ENCODE data around the gene METTL27. TPM values are rescaled to one million over a fixed set of nuclear protein-coding genes. Genes with fewer than 3 reads are reported as not detected.
"Not testable (repeated sequence)": the region's sequence is repeated elsewhere in the genome, so short reads cannot be mapped to it uniquely, and the experiment has no call there.

Gene METTL27
- total RNA-seq, 4 donors from 2014 or later, result 2.6 to 29.5 (median 5.1) TPM

DNA sequence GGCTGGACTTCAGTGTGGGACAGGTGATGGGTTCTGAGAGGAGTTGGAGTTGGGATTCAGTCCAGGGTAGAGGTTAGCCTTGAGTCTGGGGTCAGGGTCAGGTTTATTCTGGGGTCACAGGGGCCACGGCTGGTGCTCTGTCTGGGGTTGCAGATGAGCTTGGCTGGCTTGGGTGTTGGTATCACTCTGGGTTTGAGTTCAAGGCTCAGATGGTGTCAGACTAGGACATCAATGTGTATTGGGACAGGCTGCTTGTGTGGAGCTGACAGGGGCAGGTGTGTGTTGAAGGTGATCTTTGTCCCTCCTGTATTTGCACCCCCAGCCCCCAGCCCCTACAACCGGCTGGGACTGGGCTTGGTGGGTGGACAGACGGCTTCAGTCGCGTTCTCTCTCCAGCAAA, 45.4 kb upstream of the METTL27 start:
- no peak for TF ChIP-seq POLR2AphosphoS5 (IDR thresholded peaks at IDR 0.05)
- TF ChIP-seq EP300 (IDR thresholded peaks at IDR 0.05; ENCODE audit: low read depth), result no peak
- TF ChIP-seq POLR2A (IDR thresholded peaks at IDR 0.05), result no peak
- TF ChIP-seq, protein P1, sequence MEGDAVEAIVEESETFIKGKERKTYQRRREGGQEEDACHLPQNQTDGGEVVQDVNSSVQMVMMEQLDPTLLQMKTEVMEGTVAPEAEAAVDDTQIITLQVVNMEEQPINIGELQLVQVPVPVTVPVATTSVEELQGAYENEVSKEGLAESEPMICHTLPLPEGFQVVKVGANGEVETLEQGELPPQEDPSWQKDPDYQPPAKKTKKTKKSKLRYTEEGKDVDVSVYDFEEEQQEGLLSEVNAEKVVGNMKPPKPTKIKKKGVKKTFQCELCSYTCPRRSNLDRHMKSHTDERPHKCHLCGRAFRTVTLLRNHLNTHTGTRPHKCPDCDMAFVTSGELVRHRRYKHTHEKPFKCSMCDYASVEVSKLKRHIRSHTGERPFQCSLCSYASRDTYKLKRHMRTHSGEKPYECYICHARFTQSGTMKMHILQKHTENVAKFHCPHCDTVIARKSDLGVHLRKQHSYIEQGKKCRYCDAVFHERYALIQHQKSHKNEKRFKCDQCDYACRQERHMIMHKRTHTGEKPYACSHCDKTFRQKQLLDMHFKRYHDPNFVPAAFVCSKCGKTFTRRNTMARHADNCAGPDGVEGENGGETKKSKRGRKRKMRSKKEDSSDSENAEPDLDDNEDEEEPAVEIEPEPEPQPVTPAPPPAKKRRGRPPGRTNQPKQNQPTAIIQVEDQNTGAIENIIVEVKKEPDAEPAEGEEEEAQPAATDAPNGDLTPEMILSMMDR (IDR thresholded peaks at IDR 0.05), result no peak
- Histone ChIP-seq H3K36me3 (no peaks in the 10 kb centered on the region), H3K27ac (no peak overlapping the region), H3K27me3 (no peaks in the 10 kb centered on the region), H3K4me3 (no peak overlapping the region), H3K4me1 (peaks cover 6 to 12% (median 10%) of the 10 kb centered on the region in 4 donors), H3K9me3 (no peaks in the 10 kb centered on the region)
- DNase-seq, result no peak
- intact Hi-C loops (cut with DNase I; ENCODE audit: low total_unique reads) (no loop called here), in situ Hi-C loops (cut with MboI; ENCODE audit: low pct_ligation_motif_present in 1 of 4, low pct_unique_long_range_greater_than_20kb in 1 of 4, low sequenced_read_pairs in 3 of 4) (loop anchor here in 1 of 4 donors (25.0 kb wide), 1 partner anchor 125 kb away; no protein-coding TSS in a partner anchor)
- 80% methylated on average over 1 to 5 of the region's 5 CpGs for WGBS, 2 donors (ENCODE audit: low coverage in 1 of 2)

DNA sequence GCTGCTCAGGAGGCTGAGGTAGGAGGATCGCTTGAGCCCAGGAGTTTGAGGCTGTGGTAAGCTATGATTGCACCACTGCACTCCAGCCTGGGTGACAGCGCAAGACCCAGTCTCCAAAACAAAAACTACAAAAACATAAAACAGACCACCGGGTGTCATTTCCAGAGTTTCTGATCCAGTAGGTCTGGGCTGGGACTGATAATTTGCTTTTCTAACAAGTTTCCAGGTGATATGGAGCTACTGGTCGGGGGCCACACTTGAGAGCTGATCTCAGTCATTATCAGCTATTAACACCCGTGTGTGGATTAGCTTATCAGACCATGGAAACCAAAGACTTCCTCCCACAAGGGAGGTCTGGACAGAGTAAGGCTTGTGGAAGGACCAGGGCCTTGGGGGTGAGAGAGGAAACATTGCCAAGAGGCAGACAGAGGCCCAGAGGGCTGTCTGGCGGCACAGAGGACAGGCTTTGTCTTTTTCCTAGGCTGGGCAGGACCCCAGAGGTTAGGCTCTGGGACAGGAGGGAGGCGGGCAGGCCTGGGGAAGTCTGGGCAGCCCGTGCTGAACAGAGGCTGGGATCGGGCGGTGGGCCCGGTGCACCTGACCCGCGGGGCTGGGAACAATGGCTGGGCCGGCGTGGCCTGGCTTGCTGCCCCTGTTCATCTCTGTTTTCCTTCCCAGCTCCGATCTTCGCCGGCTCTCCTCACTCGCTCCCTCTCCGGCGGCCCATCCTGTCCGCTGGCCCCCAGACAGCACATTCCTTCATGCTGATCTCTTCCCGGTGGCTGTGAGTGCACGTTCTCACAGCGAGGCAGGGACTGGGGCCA, 43.9 kb upstream of the METTL27 start:
- intact Hi-C loops (cut with DNase I; ENCODE audit: low total_unique reads) (no loop called here), in situ Hi-C loops (cut with MboI; ENCODE audit: low pct_ligation_motif_present in 1 of 4, low pct_unique_long_range_greater_than_20kb in 1 of 4, low sequenced_read_pairs in 3 of 4) (loop anchor here in 1 of 4 donors (25.0 kb wide), 1 partner anchor 126 kb away; no protein-coding TSS in a partner anchor)
- H3K27ac ChIP-seq, result peak overlapping the region; percentile 50 to 75 (median 60)
- H3K27me3 ChIP-seq, result no peaks in the 10 kb centered on the region
- H3K4me1 ChIP-seq, result peaks cover 6 to 16% (median 14%) of the 10 kb centered on the region in 4 donors
- WGBS, 2 donors (ENCODE audit: low coverage in 1 of 2), result 54 to 63% methylated on average over 5 to 25 of the region's 25 CpGs
- H3K9me3 ChIP-seq, result no peaks in the 10 kb centered on the region
- no peaks in the 10 kb centered on the region for H3K36me3 ChIP-seq
- H3K4me3 ChIP-seq, result no peak overlapping the region
- peak; percentile 45 for DNase-seq
- TF ChIP-seq POLR2AphosphoS5 (IDR thresholded peaks at IDR 0.05), result peak in 1 of 3 donors; percentile 35
- TF ChIP-seq POLR2A (IDR thresholded peaks at IDR 0.05), result no peak
- TF ChIP-seq, protein P1 (IDR thresholded peaks at IDR 0.05), result no peak

DNA sequence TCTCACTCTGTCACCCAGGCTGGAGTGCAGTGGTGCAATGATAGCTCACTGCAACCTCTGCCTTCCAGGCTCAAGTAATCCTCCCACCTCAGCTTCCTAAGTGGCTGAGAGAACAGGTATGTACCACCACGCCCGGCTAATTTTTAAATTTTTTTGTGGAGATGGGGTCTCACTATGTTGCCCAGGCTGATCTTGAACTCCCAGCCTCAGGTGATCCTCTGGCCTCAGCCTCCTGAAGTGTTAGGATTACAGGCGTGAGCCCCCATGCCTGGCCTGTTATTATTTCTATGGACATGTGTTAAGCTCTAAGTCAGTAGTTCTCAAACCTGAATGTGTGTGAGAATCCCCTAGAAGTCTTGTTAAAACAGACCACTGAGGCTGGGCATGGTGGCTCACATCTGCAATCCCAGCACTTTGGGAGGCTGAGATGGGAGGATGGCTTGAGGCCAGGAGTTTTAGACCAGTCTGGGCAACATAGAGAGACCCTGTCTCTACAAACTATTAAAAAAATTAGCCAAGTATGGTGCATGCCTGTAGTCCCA, 43.2 kb upstream of the METTL27 start:
- H3K4me3 ChIP-seq, result no peak overlapping the region
- no peaks in the 10 kb centered on the region for H3K9me3 ChIP-seq
- H3K4me1 ChIP-seq, result peaks cover 6 to 20% (median 18%) of the 10 kb centered on the region in 4 donors
- no peaks in the 10 kb centered on the region for H3K36me3 ChIP-seq
- H3K27ac ChIP-seq, result peak overlapping the region in 1 of 4 donors; percentile 57
- 85% methylated on average over 3 of the region's 3 CpGs; no CpG with 5 or more reads in 1 of the 2 donors for WGBS, 2 donors (ENCODE audit: low coverage in 1 of 2)
- no peak for DNase-seq
- intact Hi-C loops (cut with DNase I; ENCODE audit: low total_unique reads) (no loop called here), in situ Hi-C loops (cut with MboI; ENCODE audit: low pct_ligation_motif_present in 1 of 4, low pct_unique_long_range_greater_than_20kb in 1 of 4, low sequenced_read_pairs in 3 of 4) (loop anchor here in 1 of 4 donors (25.0 kb wide), 1 partner anchor 127 kb away; no protein-coding TSS in a partner anchor)
- no peak for TF ChIP-seq EP300 (IDR thresholded peaks at IDR 0.05; ENCODE audit: low read depth)
- no peaks in the 10 kb centered on the region for H3K27me3 ChIP-seq

DNA sequence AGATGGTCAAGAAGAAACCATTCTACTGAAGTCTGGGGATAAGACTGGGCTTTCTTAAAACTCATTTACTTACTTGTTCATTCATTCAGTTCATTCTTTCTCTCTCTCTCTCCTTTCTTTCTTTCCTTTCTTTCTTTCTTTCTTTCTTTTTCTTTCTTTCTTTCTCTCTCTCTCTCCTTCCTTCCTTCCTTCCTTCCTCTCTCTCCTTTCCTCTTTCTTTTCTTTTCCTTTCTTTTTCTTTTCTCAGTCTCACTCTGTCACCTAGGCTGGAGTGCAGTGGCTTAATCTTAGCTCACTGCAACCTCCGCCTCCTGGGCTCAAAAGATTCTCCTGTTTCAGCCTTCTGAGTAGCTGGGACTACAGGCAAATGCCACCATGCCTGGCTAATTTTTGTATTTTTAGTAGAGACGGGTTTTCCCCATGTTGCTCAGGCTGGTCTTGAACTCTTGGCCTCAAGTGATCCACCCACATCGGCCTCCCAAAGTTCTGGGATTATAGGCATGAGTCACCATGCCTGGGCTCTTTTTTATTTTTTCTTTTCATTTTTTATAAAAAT, 42.6 kb upstream of the METTL27 start:
- H3K4me3 ChIP-seq; H3K9me3 ChIP-seq; DNase-seq; intact Hi-C loops (cut with DNase I; ENCODE audit: low total_unique reads); H3K27me3 ChIP-seq; H3K36me3 ChIP-seq; H3K27ac ChIP-seq: not testable (repeated sequence)
- H3K4me1 ChIP-seq, result peaks cover 6 to 20% (median 18%) of the 10 kb centered on the region in 4 donors
- 80% methylated on average over 3 of the region's 3 CpGs; no CpG with 5 or more reads in 1 of the 2 donors for WGBS, 2 donors (ENCODE audit: low coverage in 1 of 2)
- in situ Hi-C loops (cut with MboI; ENCODE audit: low pct_ligation_motif_present in 1 of 4, low pct_unique_long_range_greater_than_20kb in 1 of 4, low sequenced_read_pairs in 3 of 4), result loop anchor here in 1 of 4 donors (25.0 kb wide), 1 partner anchor 127 kb away; no protein-coding TSS in a partner anchor

DNA sequence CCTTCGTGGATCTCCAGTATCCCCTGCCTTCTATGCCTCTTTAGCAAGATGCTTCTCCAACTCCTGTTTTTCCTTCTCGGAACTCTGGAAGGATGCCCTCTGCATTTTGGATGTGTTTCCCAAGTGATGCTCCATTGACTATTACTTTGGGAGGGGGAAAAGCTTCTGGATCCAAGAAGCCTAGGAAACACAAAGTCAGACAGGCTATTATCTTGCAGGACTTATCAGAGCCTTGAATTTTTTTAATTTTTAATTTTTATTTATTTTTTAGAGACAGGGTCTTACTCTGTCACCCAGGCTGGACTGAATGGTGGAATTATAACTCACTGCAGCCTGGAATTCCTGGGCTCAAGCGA, 39.7 kb upstream of the METTL27 start:
- Histone ChIP-seq H3K4me3 (no peak overlapping the region), H3K36me3 (no peaks in the 10 kb centered on the region), H3K9me3 (no peaks in the 10 kb centered on the region), H3K4me1 (peaks cover 9 to 21% (median 18%) of the 10 kb centered on the region in 4 donors), H3K27ac (peak overlapping the region in 1 of 4 donors; percentile 53), H3K27me3 (no peaks in the 10 kb centered on the region)
- 90% methylated on average over 3 of the region's 3 CpGs; no CpG with 5 or more reads in 1 of the 2 donors for WGBS, 2 donors (ENCODE audit: low coverage in 1 of 2)
- in situ Hi-C loops (cut with MboI; ENCODE audit: low pct_ligation_motif_present in 1 of 4, low pct_unique_long_range_greater_than_20kb in 1 of 4, low sequenced_read_pairs in 3 of 4), result loop anchor here in 1 of 4 donors (25.0 kb wide), 1 partner anchor 130 kb away; no protein-coding TSS in a partner anchor
- TF ChIP-seq EP300 (IDR thresholded peaks at IDR 0.05; ENCODE audit: low read depth) (no peak), POLR2A (IDR thresholded peaks at IDR 0.05) (no peak), POLR2AphosphoS5 (IDR thresholded peaks at IDR 0.05) (no peak)
- TF ChIP-seq, protein P1 (IDR thresholded peaks at IDR 0.05), result no peak
- intact Hi-C loops (cut with DNase I; ENCODE audit: low total_unique reads), result no loop called here
- DNase-seq, result no peak

All from transverse colon (tissue), 4 donors.